Osteoblast (primary cell): ENCODE results near the gene MT1X. TPM values are rescaled to one million over a fixed set of nuclear protein-coding genes. Genes with fewer than 3 reads are reported as not detected.

Experiments used
- DNase-seq: peaks from one replicate; pipeline ENCODE4 v3.0.0; 2011; ENCODE audit warnings: low spot score, mixed read lengths; ENCODE audit not compliant: insufficient read length; ENCODE audit errors: missing footprints
- H2AFZ ChIP-seq: 2 replicates; pipeline ENCODE4 v1.6.0; 2011; ENCODE audit warnings: mild to moderate bottlenecking, low read length
- H3K27ac ChIP-seq: 2 replicates; pipeline ENCODE4 v1.5.1; 2011; ENCODE audit warnings: mild to moderate bottlenecking, low read depth, low read length, moderate library complexity
- H3K27me3 ChIP-seq: 2 replicates; pipeline ENCODE4 v1.6.0; 2012; ENCODE audit warnings: mild to moderate bottlenecking, control low read depth, inconsistent platforms, low read length, moderate library complexity; ENCODE audit not compliant: insufficient read depth
- H3K36me3 ChIP-seq: 2 replicates; pipeline ENCODE4 v1.5.1; 2011; ENCODE audit warnings: mild to moderate bottlenecking, low read length, control low read depth, moderate library complexity; ENCODE audit not compliant: insufficient read depth
- H3K4me1 ChIP-seq: 2 replicates; pipeline ENCODE4 v1.5.1; 2011; ENCODE audit warnings: mild to moderate bottlenecking, low read length, control low read depth, moderate library complexity; ENCODE audit not compliant: insufficient read depth
- H3K4me2 ChIP-seq: 2 replicates; pipeline ENCODE4 v1.6.0; 2011; ENCODE audit warnings: mild to moderate bottlenecking, low read length; ENCODE audit not compliant: insufficient read depth
- H3K4me3 ChIP-seq: fragments of 200-600 bp; sonication (generic); 3 replicates; pipeline ENCODE4 v1.5.1; 2012; ENCODE audit warnings: mild to moderate bottlenecking, low read length, inconsistent platforms; ENCODE audit not compliant: insufficient read depth
- H3K79me2 ChIP-seq: 2 replicates; pipeline ENCODE4 v1.6.0; 2012; ENCODE audit warnings: mild to moderate bottlenecking, low read length, control low read depth, inconsistent platforms; ENCODE audit not compliant: insufficient read depth
- H3K9me3 ChIP-seq: 2 replicates; pipeline ENCODE4 v1.5.1; 2011; ENCODE audit warnings: low read depth, low read length, control low read depth
- H4K20me1 ChIP-seq: 2 replicates; pipeline ENCODE4 v1.6.0; 2012; ENCODE audit warnings: mild to moderate bottlenecking, low read length, control low read depth; ENCODE audit not compliant: insufficient read depth
- total RNA-seq: library from RNA; depleted of rRNA; stranded (reverse); fragments of >200 nt; gene quantifications from 2 replicates; pipeline ENCODE4 v1.2.3, GENCODE V29; 2012
- TF ChIP-seq, protein P1 (sequence below): IDR thresholded peaks from 2 replicates; pipeline ENCODE4 v1.5.1; 2011; ENCODE audit warnings: mild to moderate bottlenecking, low read depth, low read length, moderate library complexity; ENCODE audit errors: extremely low read depth

MT1X gene
- total RNA-seq, 1 donor: 81.4 TPM

DNA sequence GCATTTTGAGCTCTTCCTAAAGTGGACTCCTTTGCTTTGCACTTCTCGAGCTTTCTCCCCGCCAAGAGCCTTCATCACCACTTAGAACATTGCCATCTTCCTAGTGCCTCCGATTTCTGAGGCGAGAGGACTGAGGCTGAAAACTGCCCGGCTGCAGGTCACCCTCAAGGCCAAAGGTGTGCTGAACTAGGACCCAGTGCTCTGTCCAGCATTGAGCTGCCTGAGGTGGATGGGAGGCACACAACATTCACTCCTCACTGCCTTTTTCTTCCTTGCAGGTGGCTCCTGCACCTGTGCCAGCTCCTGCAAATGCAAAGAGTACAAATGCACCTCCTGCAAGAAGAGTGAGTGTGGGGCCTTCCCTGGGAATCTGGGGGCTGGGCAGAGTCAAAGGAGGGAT, 38.4 kb upstream of the MT1X start:
- Histone ChIP-seq H3K79me2 (no peaks in the 10 kb centered on the region), H4K20me1 (no peaks in the 10 kb centered on the region), H3K36me3 (no peaks in the 10 kb centered on the region), H3K9me3 (no peaks in the 10 kb centered on the region), H3K4me3 (no peak overlapping the region), H2AFZ (peak overlapping the region; percentile 76), H3K4me2 (peak overlapping the region; percentile 74), H3K4me1 (peaks cover 4% of the 10 kb centered on the region), H3K27me3 (peaks cover 38% of the 10 kb centered on the region), H3K27ac (no peak overlapping the region)
- DNase-seq: no peak
- TF ChIP-seq, protein P1, sequence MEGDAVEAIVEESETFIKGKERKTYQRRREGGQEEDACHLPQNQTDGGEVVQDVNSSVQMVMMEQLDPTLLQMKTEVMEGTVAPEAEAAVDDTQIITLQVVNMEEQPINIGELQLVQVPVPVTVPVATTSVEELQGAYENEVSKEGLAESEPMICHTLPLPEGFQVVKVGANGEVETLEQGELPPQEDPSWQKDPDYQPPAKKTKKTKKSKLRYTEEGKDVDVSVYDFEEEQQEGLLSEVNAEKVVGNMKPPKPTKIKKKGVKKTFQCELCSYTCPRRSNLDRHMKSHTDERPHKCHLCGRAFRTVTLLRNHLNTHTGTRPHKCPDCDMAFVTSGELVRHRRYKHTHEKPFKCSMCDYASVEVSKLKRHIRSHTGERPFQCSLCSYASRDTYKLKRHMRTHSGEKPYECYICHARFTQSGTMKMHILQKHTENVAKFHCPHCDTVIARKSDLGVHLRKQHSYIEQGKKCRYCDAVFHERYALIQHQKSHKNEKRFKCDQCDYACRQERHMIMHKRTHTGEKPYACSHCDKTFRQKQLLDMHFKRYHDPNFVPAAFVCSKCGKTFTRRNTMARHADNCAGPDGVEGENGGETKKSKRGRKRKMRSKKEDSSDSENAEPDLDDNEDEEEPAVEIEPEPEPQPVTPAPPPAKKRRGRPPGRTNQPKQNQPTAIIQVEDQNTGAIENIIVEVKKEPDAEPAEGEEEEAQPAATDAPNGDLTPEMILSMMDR: no peak

DNA sequence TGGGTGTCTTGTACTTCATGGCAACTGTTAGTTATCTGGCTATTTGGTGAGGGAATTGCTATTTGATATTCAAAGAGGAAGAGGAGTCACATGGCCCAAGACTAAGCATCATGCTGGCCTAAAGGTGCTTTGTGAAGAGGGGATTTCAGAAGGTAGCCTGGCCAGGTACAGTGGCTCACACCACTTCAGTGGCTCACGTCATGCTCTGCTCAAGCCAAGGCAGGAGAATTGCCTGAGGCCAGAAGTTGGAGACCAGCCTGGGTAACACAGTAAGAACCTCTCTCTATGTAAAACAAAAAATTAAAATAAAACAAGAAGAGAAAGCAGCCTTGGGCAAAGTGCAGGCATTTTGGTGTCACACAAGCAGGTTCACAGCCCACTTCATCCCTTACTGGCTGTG, 37.0 kb upstream of the MT1X start:
- TF ChIP-seq, protein P1: no peak
- no peak overlapping the region for H3K4me3 ChIP-seq

DNA sequence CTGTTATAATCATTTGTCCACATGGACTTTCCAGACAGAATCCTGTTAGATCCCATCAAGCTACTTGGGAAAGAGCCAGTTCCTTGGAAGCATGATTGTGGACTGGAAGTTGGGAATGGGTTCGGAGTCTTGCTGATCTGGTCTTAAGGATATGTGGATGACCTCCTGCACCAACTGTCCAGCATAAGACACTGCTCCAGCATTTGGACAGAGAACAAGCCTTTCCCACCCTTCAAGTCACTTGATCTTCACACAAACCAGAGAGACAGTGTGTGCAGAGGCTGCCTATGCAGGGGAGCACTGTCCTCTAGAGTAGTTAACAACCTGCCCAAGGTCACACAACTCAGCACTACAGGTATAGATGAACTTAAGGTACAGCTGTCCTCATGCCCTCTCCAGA, 36.4 kb upstream of the MT1X start:
- no peak overlapping the region for H2AFZ ChIP-seq
- H3K4me3 ChIP-seq: no peak overlapping the region
- H3K4me2 ChIP-seq: no peak overlapping the region
- no peaks in the 10 kb centered on the region for H3K36me3 ChIP-seq
- no peak overlapping the region for H3K27ac ChIP-seq
- H3K9me3 ChIP-seq: no peaks in the 10 kb centered on the region
- DNase-seq: no peak
- no peaks in the 10 kb centered on the region for H4K20me1 ChIP-seq
- TF ChIP-seq, protein P1: no peak
- peaks cover 3% of the 10 kb centered on the region for H3K4me1 ChIP-seq
- H3K79me2 ChIP-seq: no peaks in the 10 kb centered on the region
- peaks cover 44% of the 10 kb centered on the region for H3K27me3 ChIP-seq

More for the DNA sequence above, 37.0 kb upstream of the MT1X start:
- Histone ChIP-seq H3K27me3 (peaks cover 44% of the 10 kb centered on the region), H3K4me1 (peaks cover 3% of the 10 kb centered on the region), H3K9me3 (no peaks in the 10 kb centered on the region), H3K27ac (no peak overlapping the region), H3K4me2 (no peak overlapping the region), H4K20me1 (no peaks in the 10 kb centered on the region), H3K79me2 (no peaks in the 10 kb centered on the region), H3K36me3 (no peaks in the 10 kb centered on the region), H2AFZ (no peak overlapping the region)
- no peak for DNase-seq

DNA sequence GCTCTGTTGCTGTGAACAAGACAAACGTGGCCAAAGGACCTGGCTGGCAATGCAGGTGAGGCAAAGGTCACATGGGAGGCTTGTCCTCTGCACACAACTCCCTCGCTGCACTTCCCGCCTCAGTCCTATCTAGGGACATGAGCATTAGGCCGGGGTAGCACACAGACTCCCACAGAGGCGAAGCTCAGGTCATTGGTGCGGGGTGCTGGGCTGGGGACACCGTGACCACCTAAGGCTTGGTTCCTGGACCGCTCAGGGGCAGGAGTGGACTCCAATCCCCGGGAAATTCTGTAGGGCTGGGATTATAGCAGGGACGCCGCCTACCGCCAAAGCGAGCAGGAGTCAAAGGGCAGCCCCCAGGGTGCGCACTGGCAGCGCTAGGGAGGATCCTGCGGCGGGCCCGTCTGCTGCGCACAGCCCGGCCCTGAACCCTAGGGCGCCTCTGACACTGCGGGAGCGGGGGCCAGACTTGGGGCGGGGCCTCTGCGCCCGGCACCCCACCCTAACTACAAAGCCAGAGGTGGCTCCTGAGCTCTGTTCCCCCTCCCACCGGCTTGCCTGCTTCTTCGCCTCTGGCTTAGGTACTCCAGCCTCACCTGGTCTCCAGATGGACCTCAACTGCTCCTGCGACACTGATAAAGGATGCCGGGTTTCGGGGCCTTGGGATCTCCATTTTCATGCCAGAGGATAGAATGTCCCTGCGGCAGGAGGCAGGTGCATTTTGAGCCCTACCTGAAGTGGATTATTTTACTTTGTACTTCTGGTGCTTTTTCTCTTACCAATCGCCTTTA, 34.4 kb upstream of the MT1X start:
- H3K27ac ChIP-seq: no peak overlapping the region
- peaks cover 3% of the 10 kb centered on the region for H3K4me1 ChIP-seq
- no peak for DNase-seq
- peaks cover 57% of the 10 kb centered on the region for H3K27me3 ChIP-seq
- no peak overlapping the region for H2AFZ ChIP-seq
- no peaks in the 10 kb centered on the region for H4K20me1 ChIP-seq
- H3K4me3 ChIP-seq: no peak overlapping the region
- TF ChIP-seq, protein P1: no peak
- no peaks in the 10 kb centered on the region for H3K79me2 ChIP-seq
- no peaks in the 10 kb centered on the region for H3K36me3 ChIP-seq
- no peaks in the 10 kb centered on the region for H3K9me3 ChIP-seq
- no peak overlapping the region for H3K4me2 ChIP-seq
